Measurements from ENCODE around the gene DHCR24.

GRCh38 chr1:54842206-54842915, 44.6 kb downstream of the DHCR24 start:
- no peak for TF ChIP-seq CTCF (IDR thresholded peaks at IDR 0.05; ENCODE audit: insufficient read depth, low read depth, low read length)
- no peak for TF ChIP-seq EZH2 (IDR thresholded peaks at IDR 0.05; ENCODE audit: insufficient read depth, low read length)

All from astrocyte (in vitro differentiated cells and primary cell).